SK-N-SH (cell line): Measurements from ENCODE around the gene SND1. TPM values are rescaled to one million over a fixed set of nuclear protein-coding genes. Genes with fewer than 3 reads are reported as not detected.

ENCODE experiments used
- CTCF ChIA-PET: fragments of 300-600, 350-600 bp; formaldehyde crosslinking; extraction: SDS; loops from one replicate; lab custom pipeline; 2021; lab: Yijun Ruan, JAX
- POLR2A ChIA-PET: fragments of 350-600 bp; sonication (Branson Sonifier 250); formaldehyde crosslinking; extraction: SDS; loops from one replicate; lab custom pipeline; 2020; ENCODE audit warnings: antibody characterized with exemption, inconsistent platforms; lab: Yijun Ruan, JAX
- DNase-seq: peaks from one replicate; pipeline ENCODE4 v3.0.0; 2012
- H2AFZ ChIP-seq: fragments of 200-600 bp; sonication (generic); 2 replicates; pipeline ENCODE4 v1.8.1; 2016; ENCODE audit warnings: antibody characterized with exemption, mild to moderate bottlenecking, low read depth
- H3F3A ChIP-seq: fragments of 200-600 bp; sonication (generic); replicated peaks from 2 replicates; pipeline ENCODE3; 2016; ENCODE audit warnings: antibody characterized with exemption, mild to moderate bottlenecking; ENCODE audit not compliant: insufficient read depth
- H3K27ac ChIP-seq, 2 experiments: fragments of 200-500 bp in 1 of 2; fragments of 200-600 bp in 1 of 2; sonication (Bioruptor generic) in 1 of 2; sonication (generic), shearing (Covaris generic) in 1 of 2; 2 replicates each; pipeline versions ENCODE4 v1.5.1 to v1.6.1; 2014 to 2016; ENCODE audit warnings: low read depth in 2 of 2, inconsistent platforms in 1 of 2, low read length in 1 of 2, mild to moderate bottlenecking in 1 of 2, mixed read lengths in 1 of 2
- H3K27me3 ChIP-seq: fragments of 200-600 bp; sonication (generic), shearing (Covaris generic); 2 replicates; pipeline ENCODE4 v1.6.1; 2016; ENCODE audit warnings: mixed run types; ENCODE audit not compliant: insufficient read depth
- H3K36me3 ChIP-seq, 2 experiments: fragments of 200-500 bp in 1 of 2; fragments of 200-600 bp in 1 of 2; sonication (Bioruptor generic) in 1 of 2; sonication (generic) in 1 of 2; replicated peaks in 1 of 2; 2 replicates each; pipeline versions ENCODE3 to v1.5.1; 2014 to 2016; ENCODE audit warnings: low read length in 1 of 2, mild to moderate bottlenecking in 1 of 2; ENCODE audit not compliant: insufficient read depth in 2 of 2, control insufficient read depth in 1 of 2
- H3K4me1 ChIP-seq, 2 experiments: fragments of 200-500 bp in 1 of 2; fragments of 200-600 bp in 1 of 2; sonication (Bioruptor generic) in 1 of 2; sonication (generic), shearing (Covaris generic) in 1 of 2; 2 replicates each; pipeline versions ENCODE4 v1.5.1 to v1.6.1; 2014 to 2016; ENCODE audit warnings: low read depth in 1 of 2, low read length in 1 of 2, mixed run types in 1 of 2; ENCODE audit not compliant: insufficient read depth in 2 of 2, control insufficient read depth in 1 of 2
- H3K4me2 ChIP-seq: fragments of 200-600 bp; sonication (generic), shearing (Covaris generic); 2 replicates; pipeline ENCODE4 v1.6.1; 2017; ENCODE audit warnings: mixed run types
- H3K4me3 ChIP-seq, 2 experiments: fragments of 200-500 bp in 1 of 2; fragments of 200-600 bp in 1 of 2; sonication (Bioruptor generic) in 1 of 2; sonication (generic), shearing (Covaris generic) in 1 of 2; 2 replicates each; pipeline versions ENCODE4 v1.5.1 to v1.8.1; 2014 to 2016; ENCODE audit warnings: low read depth in 2 of 2, inconsistent platforms in 1 of 2, low read length in 1 of 2, mild to moderate bottlenecking in 1 of 2, mixed read lengths in 1 of 2, moderate library complexity in 1 of 2
- H3K79me2 ChIP-seq: fragments of 200-600 bp; sonication (generic); 2 replicates; pipeline ENCODE4 v1.8.1; 2017; ENCODE audit warnings: mild to moderate bottlenecking; ENCODE audit not compliant: insufficient read depth
- H3K9ac ChIP-seq: fragments of 200-600 bp; sonication (generic); 2 replicates; pipeline ENCODE4 v1.6.1; 2017; ENCODE audit warnings: mixed run types
- H3K9me2 ChIP-seq: fragments of 200-600 bp; sonication (generic); 2 replicates; pipeline ENCODE4 v1.6.1; 2017; ENCODE audit warnings: mixed run types
- H3K9me3 ChIP-seq: fragments of 200-600 bp; sonication (generic); 2 replicates; pipeline ENCODE4 v1.6.1; 2017; ENCODE audit warnings: mixed run types, mild to moderate bottlenecking, moderate library complexity
- H4K20me1 ChIP-seq: fragments of 200-600 bp; sonication (generic); 2 replicates; pipeline ENCODE4 v1.6.1; 2017; ENCODE audit warnings: mild to moderate bottlenecking, mixed run types; ENCODE audit not compliant: insufficient read depth
- CHD2 ChIP-seq: fragments of 150-350 bp; IDR thresholded peaks from 2 replicates; pipeline ENCODE4 v1.6.1; 2018; ENCODE audit warnings: low read length; ENCODE audit not compliant: partially characterized antibody
- EP300 ChIP-seq, 2 experiments: IDR thresholded peaks; 2 replicates each; pipeline versions ENCODE4 v1.4.0 to v1.6.1; 2012; ENCODE audit warnings: borderline replicate concordance in 1 of 2, low read depth in 1 of 2, low read length in 1 of 2
- FOXJ3 ChIP-seq: sonication (generic); formaldehyde crosslinking; IDR thresholded peaks from 2 replicates; pipeline ENCODE4 v1.5.1; 2020; ENCODE audit warnings: mild to moderate bottlenecking, missing genetic modification reagents
- FOXM1 ChIP-seq: IDR thresholded peaks from 2 replicates; pipeline ENCODE4 v1.4.0; 2012; ENCODE audit warnings: low read depth, mild to moderate bottlenecking
- GATA2 ChIP-seq: sonication (generic); formaldehyde crosslinking; IDR thresholded peaks from 2 replicates; pipeline ENCODE4 v1.5.0; 2020; ENCODE audit warnings: mild to moderate bottlenecking, missing genetic modification reagents
- JUND ChIP-seq: IDR thresholded peaks from 2 replicates; pipeline ENCODE4 v1.4.0; 2012
- MXI1 ChIP-seq: IDR thresholded peaks from 2 replicates; pipeline ENCODE4 v1.6.1; 2012; ENCODE audit warnings: mild to moderate bottlenecking, low read depth, low read length, improper control_type of control experiment
- NRF1 ChIP-seq: IDR thresholded peaks from 2 replicates; pipeline ENCODE4 v1.6.1; 2012; ENCODE audit warnings: low read depth, mild to moderate bottlenecking, low read length
- RAD21 ChIP-seq: IDR thresholded peaks from 2 replicates; pipeline ENCODE4 v1.6.1; 2012; ENCODE audit warnings: mild to moderate bottlenecking, low read length
- RCOR1 ChIP-seq: fragments of 150-350 bp; IDR thresholded peaks from 2 replicates; pipeline ENCODE4 v1.6.1; 2017; ENCODE audit warnings: antibody characterized with exemption, low read length
- RFX5 ChIP-seq: IDR thresholded peaks from 2 replicates; pipeline ENCODE4 v1.6.1; 2012; ENCODE audit warnings: mild to moderate bottlenecking, improper control_type of control experiment, low read length
- SIN3A ChIP-seq: IDR thresholded peaks from 2 replicates; pipeline ENCODE4 v1.6.1; 2012; ENCODE audit warnings: low read depth, mild to moderate bottlenecking, low read length, moderate library complexity, borderline replicate concordance
- SMC3 ChIP-seq: IDR thresholded peaks from 2 replicates; pipeline ENCODE4 v1.6.1; 2012; ENCODE audit warnings: low read depth, low read length, improper control_type of control experiment
- TCF12 ChIP-seq: IDR thresholded peaks from 2 replicates; pipeline ENCODE4 v1.4.0; 2012
- WGBS: methylation state at CpG from one replicate; pipeline ENCODE4 v1.1.6; 2017; ENCODE audit warnings: low lambda C conversion rate; 5-methylcytosine and 5-hydroxymethylcytosine counted together
- polyA plus RNA-seq, 3 experiments: library from polyadenylated mRNA; depleted of rRNA; stranded (reverse); fragments of >200 nt; gene quantifications; 2 replicates each; pipeline ENCODE4 v1.2.3, GENCODE V29; 2012

SND1 gene
- polyA plus RNA-seq, 1 of the 3 experiments (the other 2 are of a cell fraction), result 165 TPM

DNA sequence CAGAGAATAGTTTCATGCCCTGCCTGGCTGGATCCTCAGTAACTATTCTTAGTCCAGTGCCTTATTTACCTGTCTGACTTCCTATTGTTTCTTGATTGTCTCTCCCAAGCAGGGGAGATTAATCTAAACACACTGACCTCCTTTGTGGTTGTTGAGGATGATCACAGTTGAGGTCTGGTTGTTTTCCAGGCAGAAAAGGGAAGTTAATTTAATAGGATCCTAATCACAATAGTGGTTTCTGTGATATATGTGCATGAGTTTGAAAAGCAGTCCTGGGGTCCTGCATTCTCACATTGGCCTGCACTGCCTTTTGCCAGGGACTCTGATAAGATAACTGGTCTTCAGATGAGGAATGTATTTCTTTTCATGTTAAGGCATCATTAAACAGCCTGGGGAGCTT is 130.1 kb downstream of the SND1 start:
- TF ChIP-seq TCF12 (peak; percentile 20; the same call in 1 of the 2 replicates), NRF1 (no peak), RCOR1 (peak; percentile 97), SIN3A (no peak), SMC3 (peak; percentile 2; the same call in 1 of the 2 replicates), RAD21 (peak; percentile 37; the same call in 1 of the 2 replicates), RFX5 (peak; percentile 46; the same call in 1 of the 2 replicates), EP300 (IDR thresholded peaks at IDR 0.05; ENCODE audit: borderline replicate concordance in 1 of 2, low read depth in 1 of 2, low read length in 1 of 2) (peak in 1 of 2 experiments; percentile 94; a peak in 2 of 4 replicates), MXI1 (peak; percentile 64), CHD2 (peak; percentile 73), GATA2 (CRISPR knock-in tag) (peak; percentile 94), FOXJ3 (CRISPR knock-in tag) (peak; percentile 86), FOXM1 (no peak), JUND (no peak)
- TF ChIP-seq, all 33 proteins: peak for 10
- Histone ChIP-seq H3K9ac (no peak overlapping the region), H3K4me2 (no peak overlapping the region), H3K9me2 (no peaks in the 10 kb centered on the region), H3K79me2 (peaks cover 96% of the 10 kb centered on the region), H3F3A (no peaks in the 10 kb centered on the region), H3K27ac (peak overlapping the region in 1 of 2 experiments; percentile 87; a peak in 2 of 4 replicates), H4K20me1 (peaks cover 62% of the 10 kb centered on the region), H3K4me3 (no peak overlapping the region), H3K36me3 (peaks cover 8% of the 10 kb centered on the region in 2 experiments), H3K27me3 (no peaks in the 10 kb centered on the region), H3K4me1 (peaks cover 21 to 26% of the 10 kb centered on the region in 2 experiments; a peak in 3 of 4 replicates), H2AFZ (no peak overlapping the region), H3K9me3 (no peaks in the 10 kb centered on the region)
- ChIA-PET CTCF (interaction anchor here (1.0 to 3.5 kb wide), 4 partner anchors 10 to 74 kb away, joined by 4 to 17 read pairs (median 6); no protein-coding TSS in a partner anchor), POLR2A (no interaction called here)
- peak; percentile 72 for DNase-seq

DNA sequence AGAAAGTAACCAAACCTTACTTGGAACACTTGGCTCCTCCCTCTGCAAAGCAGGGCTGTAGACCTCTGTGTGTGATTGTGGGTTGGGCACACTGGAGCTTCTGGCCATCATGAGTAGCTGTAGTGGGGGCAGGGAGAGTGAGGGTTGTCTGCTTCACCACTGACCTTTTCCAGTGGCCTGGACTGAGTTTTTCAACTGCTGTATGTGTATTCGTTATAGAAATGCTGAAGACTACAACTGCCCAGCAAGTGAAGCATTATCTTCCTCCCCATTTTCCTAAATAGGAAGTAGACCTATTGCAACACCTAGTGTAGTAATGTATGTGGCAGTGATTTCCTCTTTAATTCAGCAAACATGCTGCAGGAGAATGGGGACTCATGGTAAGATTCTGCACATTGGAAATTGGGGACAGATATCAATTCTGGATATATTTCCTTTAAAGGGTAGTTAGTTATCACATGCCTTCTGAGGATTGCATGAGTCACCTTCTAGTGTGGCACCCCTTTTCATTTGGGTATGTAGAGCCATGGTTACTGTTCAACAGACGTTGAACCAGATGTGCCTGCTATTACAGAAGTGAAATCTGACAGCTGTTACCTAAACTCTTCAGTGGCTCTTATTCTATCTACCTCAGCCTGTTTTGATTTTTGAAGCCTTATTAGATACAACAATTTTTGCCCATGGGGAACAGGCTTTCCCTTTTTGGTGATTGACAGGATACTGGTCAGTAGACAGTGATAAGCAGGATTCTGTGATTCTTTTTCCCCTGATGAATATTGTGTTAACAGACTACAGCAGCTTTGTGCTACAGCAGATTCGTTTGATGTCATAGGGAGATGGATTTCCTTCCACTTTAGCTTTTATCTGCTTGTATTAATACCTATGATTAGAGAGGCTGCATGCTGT is 130.9 kb downstream of the SND1 start:
- no peaks in the 10 kb centered on the region for H3K9me2 ChIP-seq
- H4K20me1 ChIP-seq, result peaks cover 62% of the 10 kb centered on the region
- no peak overlapping the region for H3K4me2 ChIP-seq
- H3K4me1 ChIP-seq, result peaks cover 26 to 27% of the 10 kb centered on the region in 2 experiments; a peak in 3 of 4 replicates
- ChIA-PET POLR2A (no interaction called here), CTCF (interaction anchor here (0.8 to 3.5 kb wide), 6 partner anchors 9 to 427 kb away, joined by 3 to 17 read pairs (median 4); no protein-coding TSS in a partner anchor)
- peak; percentile 39 for DNase-seq
- no peak overlapping the region for H3K9ac ChIP-seq
- H3K79me2 ChIP-seq, result peaks cover 96% of the 10 kb centered on the region
- H3K36me3 ChIP-seq, result peaks cover 8% of the 10 kb centered on the region in 2 experiments
- H3K4me3 ChIP-seq, result no peak overlapping the region
- H2AFZ ChIP-seq, result no peak overlapping the region
- WGBS, result 72% methylated on average over 3 of the region's 3 CpGs
- H3K27ac ChIP-seq, result peak overlapping the region in 1 of 2 experiments; percentile 87; a peak in 2 of 4 replicates
- H3F3A ChIP-seq, result peaks cover 2% of the 10 kb centered on the region
- H3K9me3 ChIP-seq, result no peaks in the 10 kb centered on the region
- TF ChIP-seq EP300 (IDR thresholded peaks at IDR 0.05; ENCODE audit: borderline replicate concordance in 1 of 2, low read depth in 1 of 2, low read length in 1 of 2), result peak in 1 of 2 experiments; percentile 61; a peak in 1 of 4 replicates
- TF ChIP-seq GATA2 (CRISPR knock-in tag), result peak; percentile 34
- TF ChIP-seq FOXM1, result no peak
- no peaks in the 10 kb centered on the region for H3K27me3 ChIP-seq
